GM19372 (cell line): ENCODE data around the gene TICAM2.

ENCODE experiments used
- ATAC-seq: cut with Tn5 transposase; IDR thresholded peaks from one replicate; pipeline ENCODE4 v1.9.1; 2021; ENCODE audit warnings: mild to moderate bottlenecking, low read depth, moderate library complexity; ENCODE audit not compliant: unreplicated experiment

Gene TICAM2

GRCh38 chr5:115542651-115543364 is 59.5 kb downstream of the TICAM2 start:
- no peak for ATAC-seq

DNA sequence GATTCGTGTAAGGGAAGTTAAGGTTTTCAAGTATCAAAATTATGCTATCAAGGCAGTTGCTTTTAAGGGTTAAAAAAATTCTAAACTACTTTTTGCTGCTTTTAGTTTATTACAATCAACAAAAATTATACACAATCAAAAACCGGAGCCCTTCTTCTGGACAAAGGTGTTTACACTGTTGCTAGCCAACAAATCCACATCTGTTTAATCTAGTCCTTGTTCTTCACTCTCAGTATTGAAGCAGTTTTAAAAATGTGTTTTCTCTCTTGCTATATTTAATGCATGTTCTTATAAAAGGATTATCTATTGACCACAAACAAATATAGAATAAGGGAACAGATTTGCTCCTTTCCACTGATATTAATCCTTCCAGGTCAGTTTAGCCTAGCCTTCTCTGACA is 60.2 kb downstream of the TICAM2 start:
- ATAC-seq = no peak

GRCh38 chr5:115541611-115542010 is 60.7 kb downstream of the TICAM2 start:
- ATAC-seq = no peak

DNA sequence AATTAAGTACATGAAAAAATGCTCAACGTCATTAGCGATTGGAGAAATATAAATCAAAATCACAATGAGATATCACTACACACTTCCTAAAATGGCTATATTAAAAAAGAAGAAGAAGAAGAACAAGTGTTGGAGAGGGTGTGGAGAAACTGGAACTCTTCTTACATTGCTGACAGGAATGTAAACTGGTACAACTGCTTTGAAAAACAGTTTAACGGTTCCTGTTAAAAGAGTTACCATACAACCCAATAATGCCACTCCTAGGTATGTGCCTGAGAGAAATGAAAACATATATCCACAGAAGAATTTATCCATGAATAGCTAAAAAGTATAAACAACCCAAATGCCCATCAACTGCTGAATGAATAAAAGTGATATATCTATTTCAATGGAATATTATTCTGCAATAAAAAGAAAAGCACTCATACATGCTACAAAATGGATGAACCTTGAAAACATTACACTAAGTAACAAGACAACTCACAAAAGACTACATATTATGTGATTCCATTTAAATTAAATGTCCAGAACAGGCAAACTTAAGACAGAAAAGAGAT is 66.7 kb downstream of the TICAM2 start:
- ATAC-seq = no peak

DNA sequence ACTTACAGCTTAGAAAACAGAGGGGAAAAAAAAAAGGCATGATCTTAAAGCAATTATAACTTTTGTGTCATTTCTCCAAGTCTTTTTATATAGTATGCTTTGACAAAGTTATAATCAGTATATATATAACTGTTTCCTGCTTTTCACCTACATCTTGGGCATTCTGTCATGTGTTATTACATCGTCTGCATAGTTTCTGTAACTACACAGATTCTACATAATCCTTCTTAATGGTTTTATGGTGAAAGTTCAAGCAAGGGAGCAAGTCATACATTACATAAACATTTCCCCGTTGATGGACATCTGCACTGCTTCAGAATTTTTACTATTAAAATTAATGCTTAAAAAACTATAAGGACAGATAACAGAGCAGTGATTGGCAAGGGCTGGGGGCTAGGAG is 69.8 kb downstream of the TICAM2 start:
- no peak for ATAC-seq

- no peak for ATAC-seq
Observed at GRCh38 chr5:115531787-115532367, 70.4 kb downstream of the TICAM2 start.

GRCh38 chr5:115531380-115531779 is 70.9 kb downstream of the TICAM2 start:
- no peak for ATAC-seq

GRCh38 chr5:115530426-115530825 is 71.9 kb downstream of the TICAM2 start:
- ATAC-seq = no peak
